Tibial nerve (tissue), 4 donors: ENCODE data around the gene ARPP19. TPM values are rescaled to one million over a fixed set of nuclear protein-coding genes. Genes with fewer than 3 reads are reported as not detected.

Experiments used
- DNase-seq, 2 donors: peaks; one replicate each; pipeline ENCODE4 v3.0.0-alpha.2; 2019; ENCODE audit warnings: low spot score in 2 of 2
- H3K27ac ChIP-seq, 4 donors: fragments of 200-600 bp; sonication (generic) in 3 of 4; one replicate each; pipeline ENCODE4 v1.5.1; 2017 to 2019; ENCODE audit warnings: mild to moderate bottlenecking in 1 of 4
- H3K27me3 ChIP-seq, 2 donors: fragments of 200-600 bp; sonication (generic) in 1 of 2; one replicate each; pipeline versions ENCODE4 v1.5.1 to v1.6.0; 2017 to 2019
- H3K36me3 ChIP-seq, 3 donors: fragments of 200-600 bp; sonication (generic); one replicate each; pipeline ENCODE4 v1.5.1; 2018 to 2019
- H3K4me1 ChIP-seq, 4 donors: fragments of 200-600 bp; sonication (generic) in 3 of 4; one replicate each; pipeline ENCODE4 v1.5.1; 2017 to 2019
- H3K4me3 ChIP-seq, 4 donors: fragments of 200-600 bp; sonication (generic) in 3 of 4; one replicate each; pipeline ENCODE4 v1.5.1; 2017 to 2019; ENCODE audit warnings: mild to moderate bottlenecking in 1 of 4, moderate library complexity in 1 of 4
- H3K9me3 ChIP-seq, 4 donors: fragments of 200-600 bp; sonication (generic) in 3 of 4; one replicate each; pipeline ENCODE4 v1.5.1; 2017 to 2019
- CTCF ChIP-seq, 5 experiments: fragments of 200-600 bp in 3 of 5; fragments of 450-650 bp in 2 of 5; sonication (generic) in 3 of 5; IDR thresholded peaks; one replicate each; pipeline ENCODE4 v1.5.1; 2016 to 2019; ENCODE audit warnings: antibody characterized with exemption in 5 of 5, mild to moderate bottlenecking in 3 of 5, moderate library complexity in 2 of 5
- EP300 ChIP-seq, 2 donors: sonication (generic); formaldehyde crosslinking; IDR thresholded peaks; one replicate each; pipeline ENCODE4 v1.6.1; 2017; ENCODE audit warnings: antibody characterized with exemption in 2 of 2, mild to moderate bottlenecking in 1 of 2
- POLR2A ChIP-seq, 2 donors: fragments of 450-650 bp; IDR thresholded peaks; one replicate each; pipeline ENCODE4 v1.6.1; 2017; ENCODE audit warnings: antibody characterized with exemption in 2 of 2, mild to moderate bottlenecking in 2 of 2, moderate library complexity in 2 of 2
- WGBS, 2 donors: methylation state at CpG; one replicate each; pipeline ENCODE4 v1.1.5; 2018; 5-methylcytosine and 5-hydroxymethylcytosine counted together
- total RNA-seq, 4 donors: library from RNA; depleted of rRNA; stranded (reverse); fragments of >200 nt; gene quantifications; one replicate each; pipeline ENCODE4 v1.1.0, GENCODE V29; 2016

The ARPP19 gene
- total RNA-seq, 4 donors from 2014 or later = 84.9 to 123 (median 110) TPM

DNA sequence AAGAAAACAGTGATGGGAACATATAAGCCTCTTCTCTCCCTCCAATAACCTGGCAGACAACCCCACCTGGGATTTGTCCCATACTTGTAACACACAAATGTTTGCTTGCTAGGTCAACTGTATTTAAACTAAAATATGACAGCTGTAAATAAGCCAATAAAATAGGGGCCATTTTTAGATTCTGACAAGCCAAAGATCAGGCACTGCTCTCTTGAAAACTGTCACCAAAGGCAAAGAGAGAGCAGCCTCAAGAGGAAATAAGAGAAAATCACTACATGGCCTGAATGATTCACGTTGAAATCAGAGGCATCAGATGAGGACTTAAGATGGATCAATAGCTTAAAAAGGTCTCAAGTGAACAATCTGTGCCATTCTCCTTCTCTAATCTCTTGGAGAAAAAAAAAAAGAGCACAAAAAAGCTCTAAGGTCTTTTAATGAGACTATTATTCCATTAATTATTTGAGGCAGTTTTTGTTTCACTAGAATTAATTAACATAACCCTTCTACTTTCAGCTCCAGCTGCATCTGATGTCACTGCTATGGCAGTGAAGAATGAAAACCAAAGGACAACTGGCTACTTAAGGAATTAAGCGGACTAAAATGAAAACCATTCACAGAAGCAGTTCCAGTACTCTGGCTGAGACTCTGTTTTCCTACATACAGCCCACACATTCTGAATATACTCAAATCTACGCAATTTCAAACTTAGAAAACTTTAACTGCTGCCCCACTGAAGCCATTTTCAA, 59.2 kb downstream of the ARPP19 start:
- Histone ChIP-seq H3K9me3 (no peaks in the 10 kb centered on the region), H3K4me3 (no peak overlapping the region), H3K4me1 (peaks cover 0 to 29% (median 3%) of the 10 kb centered on the region in 4 donors), H3K27ac (no peak overlapping the region), H3K36me3 (no peaks in the 10 kb centered on the region), H3K27me3 (no peaks in the 10 kb centered on the region)
- TF ChIP-seq CTCF (IDR thresholded peaks at IDR 0.05) (no peak), EP300 (IDR thresholded peaks at IDR 0.05) (no peak), POLR2A (IDR thresholded peaks at IDR 0.05) (no peak)
- DNase-seq = no peak
- 31 to 43% methylated on average over 3 of the region's 3 CpGs for WGBS, 2 donors

- WGBS, 2 donors = 75 to 86% methylated on average over 6 of the region's 6 CpGs
- H3K27ac ChIP-seq = no peak overlapping the region
- no peaks in the 10 kb centered on the region for H3K9me3 ChIP-seq
- H3K36me3 ChIP-seq = no peaks in the 10 kb centered on the region
- TF ChIP-seq EP300 (IDR thresholded peaks at IDR 0.05) (no peak), POLR2A (IDR thresholded peaks at IDR 0.05) (no peak), CTCF (IDR thresholded peaks at IDR 0.05) (no peak)
- H3K4me1 ChIP-seq = peaks cover 0 to 29% (median 5%) of the 10 kb centered on the region in 4 donors
- no peaks in the 10 kb centered on the region for H3K27me3 ChIP-seq
- DNase-seq = no peak
- H3K4me3 ChIP-seq = no peak overlapping the region
Measured at GRCh38 chr15:52506549-52506948, 62.3 kb downstream of the ARPP19 start.

- Histone ChIP-seq H3K4me3 (no peak overlapping the region), H3K4me1 (peaks cover 0 to 19% (median 3%) of the 10 kb centered on the region in 4 donors), H3K27ac (no peak overlapping the region), H3K9me3 (no peaks in the 10 kb centered on the region), H3K36me3 (no peaks in the 10 kb centered on the region), H3K27me3 (no peaks in the 10 kb centered on the region)
- TF ChIP-seq CTCF (IDR thresholded peaks at IDR 0.05) = no peak
- TF ChIP-seq EP300 (IDR thresholded peaks at IDR 0.05) = no peak
- no peak for TF ChIP-seq POLR2A (IDR thresholded peaks at IDR 0.05)
- DNase-seq = no peak
- 88 to 91% methylated on average over 6 of the region's 6 CpGs for WGBS, 2 donors
Measured at GRCh38 chr15:52505151-52505550, 63.7 kb downstream of the ARPP19 start.

GRCh38 chr15:52503788-52504496, 64.9 kb downstream of the ARPP19 start:
- Histone ChIP-seq H3K27ac (no peak overlapping the region), H3K9me3 (no peaks in the 10 kb centered on the region), H3K4me3 (no peak overlapping the region), H3K36me3 (no peaks in the 10 kb centered on the region), H3K4me1 (peaks cover 0 to 9% (median 3%) of the 10 kb centered on the region in 4 donors), H3K27me3 (no peaks in the 10 kb centered on the region)
- WGBS, 2 donors = 78 to 87% methylated on average over 5 of the region's 5 CpGs
- DNase-seq = no peak
- no peak for TF ChIP-seq POLR2A (IDR thresholded peaks at IDR 0.05)
- TF ChIP-seq EP300 (IDR thresholded peaks at IDR 0.05) = no peak
- TF ChIP-seq CTCF (IDR thresholded peaks at IDR 0.05) = no peak

DNA sequence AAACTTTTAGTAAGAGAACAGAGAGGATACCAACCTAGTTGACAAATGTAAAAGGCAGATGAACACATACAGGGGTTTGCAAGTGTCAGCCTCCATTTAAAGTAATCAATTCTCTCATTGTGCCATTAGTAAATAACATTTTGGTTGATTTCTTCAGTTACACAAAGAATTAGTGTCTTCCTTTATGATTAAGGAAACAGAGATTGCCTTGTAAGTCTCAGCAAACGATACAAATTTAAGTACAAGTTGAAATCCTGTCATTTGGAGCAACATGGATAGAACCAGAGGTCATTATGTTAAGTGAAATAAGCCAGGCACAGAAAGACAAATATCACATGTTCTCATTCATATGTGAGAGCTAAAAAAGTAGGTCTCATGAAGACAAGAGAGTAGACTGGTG, 66.2 kb downstream of the ARPP19 start:
- TF ChIP-seq POLR2A (IDR thresholded peaks at IDR 0.05) = no peak
- TF ChIP-seq EP300 (IDR thresholded peaks at IDR 0.05) = no peak
- no peak for TF ChIP-seq CTCF (IDR thresholded peaks at IDR 0.05)
- no peak for DNase-seq
- Histone ChIP-seq H3K9me3 (no peaks in the 10 kb centered on the region), H3K27ac (no peak overlapping the region), H3K4me1 (peaks cover 0 to 7% (median 3%) of the 10 kb centered on the region in 4 donors), H3K27me3 (no peaks in the 10 kb centered on the region), H3K4me3 (no peak overlapping the region), H3K36me3 (no peaks in the 10 kb centered on the region)
- 50 to 55% methylated on average over 1 of the region's 1 CpG for WGBS, 2 donors
